GM21390 (cell line): Measurements from ENCODE around the gene CLIC6.

Source experiments
- ATAC-seq: cut with Tn5 transposase; IDR thresholded peaks from one replicate; pipeline ENCODE4 v1.9.1; 2021; ENCODE audit not compliant: unreplicated experiment

Gene CLIC6

GRCh38 chr21:34668803-34669148, at the start of gene CLIC6:
TSS of gene CLIC6 (plus strand) at chr21:34668994. CDS start at chr21:34669389, 395 bp downstream.
- no peak for ATAC-seq

- no peak for ATAC-seq
Measured at GRCh38 chr21:34619841-34620665, 48.7 kb upstream of the CLIC6 start.

- ATAC-seq: no peak
Measured at GRCh38 chr21:34621434-34622350, 47.1 kb upstream of the CLIC6 start.

- no peak for ATAC-seq
Measured at GRCh38 chr21:34623516-34623915, 45.3 kb upstream of the CLIC6 start.

- no peak for ATAC-seq
Measured at GRCh38 chr21:34625030-34625593, 43.7 kb upstream of the CLIC6 start.

GRCh38 chr21:34626131-34626530, 42.7 kb upstream of the CLIC6 start:
- ATAC-seq: no peak

GRCh38 chr21:34630536-34631143, 38.2 kb upstream of the CLIC6 start:
- ATAC-seq: no peak

- ATAC-seq: no peak
Measured at GRCh38 chr21:34632498-34632897, 36.3 kb upstream of the CLIC6 start.

- no peak for ATAC-seq
Measured at GRCh38 chr21:34635307-34635706, 33.5 kb upstream of the CLIC6 start.

- ATAC-seq: no peak
Measured at GRCh38 chr21:34636961-34637360, 31.8 kb upstream of the CLIC6 start.

GRCh38 chr21:34639250-34639649, 29.5 kb upstream of the CLIC6 start:
- no peak for ATAC-seq

GRCh38 chr21:34639882-34640788, 28.7 kb upstream of the CLIC6 start:
- peak; percentile 36 for ATAC-seq

GRCh38 chr21:34640858-34641257, 27.9 kb upstream of the CLIC6 start:
- ATAC-seq: no peak

- ATAC-seq: peak; percentile 55
Measured at GRCh38 chr21:34642211-34643075, 26.4 kb upstream of the CLIC6 start.

GRCh38 chr21:34644825-34645224, 24.0 kb upstream of the CLIC6 start:
- no peak for ATAC-seq

GRCh38 chr21:34647555-34647954, 21.2 kb upstream of the CLIC6 start:
- no peak for ATAC-seq

- ATAC-seq: no peak
Measured at GRCh38 chr21:34648739-34649297, 20.0 kb upstream of the CLIC6 start.

- ATAC-seq: no peak
Measured at GRCh38 chr21:34649400-34649799, 19.4 kb upstream of the CLIC6 start.

- no peak for ATAC-seq
Measured at GRCh38 chr21:34650861-34651431, 17.8 kb upstream of the CLIC6 start.
